Mucosa of descending colon (tissue), 3 donors: ENCODE data around the gene YPEL2. TPM values are rescaled to one million over a fixed set of nuclear protein-coding genes. Genes with fewer than 3 reads are reported as not detected.

Source experiments
- ATAC-seq: fragments of 200-7000 bp; cut with Tn5 transposase; one replicate; pipeline ENCODE4 v1.9.1; 2020; ENCODE audit warnings: mild to moderate bottlenecking, moderate library complexity
- DNase-seq, 3 donors: peaks; one replicate each; pipeline ENCODE4 v3.0.0-alpha.2; 2020
- H3K36me3 ChIP-seq: fragments of 200-600 bp; one replicate; pipeline ENCODE4 v1.8.0; 2021; ENCODE audit warnings: low read depth, mild to moderate bottlenecking
- H3K4me1 ChIP-seq: fragments of 200-600 bp; one replicate; pipeline ENCODE4 v1.8.0; 2021; ENCODE audit warnings: low read depth, mild to moderate bottlenecking
- H3K4me3 ChIP-seq: fragments of 200-600 bp; one replicate; pipeline ENCODE4 v1.8.0; 2021; ENCODE audit warnings: mild to moderate bottlenecking
- H3K9me3 ChIP-seq: fragments of 200-600 bp; one replicate; pipeline ENCODE4 v1.8.0; 2021; ENCODE audit warnings: mild to moderate bottlenecking
- CTCF ChIP-seq: fragments of 200-600 bp; IDR thresholded peaks from one replicate; pipeline ENCODE4 v1.8.0; 2022; ENCODE audit warnings: antibody characterized with exemption, mild to moderate bottlenecking
- intact Hi-C, 2 donors: fragments of 100-400 bp; cut with DNase I in 1 of 2; cut with micrococcal nuclease in 1 of 2; formaldehyde crosslinking; loops; one replicate each; pipeline versions ENCODE4 v1.11.0 to v1.11.1; 2022; cut with DNase I, micrococcal nuclease
- total RNA-seq, 3 donors: library from RNA; stranded (reverse); fragmentation: NEBNext Ultra II Directional in 2 of 3; extraction: Animal tissue kit (Norgen Biotek cat#: 25700) in 2 of 3; gene quantifications; one replicate each; pipeline versions ENCODE4 v1.2.1 to v1.2.4, GENCODE V29; 2021 to 2023
- donor health status: DM: no; HTN: no; CAD: no; lungs with moderate emphysema.
- donor health status: DM: no; HTN: no; CAD: no.
- donor health status: DM: no; HTN: yes; CAD: no.

YPEL2 gene
- total RNA-seq, 3 donors from 2014 or later: 29.6 to 33.8 (median 32.8) TPM

GRCh38 chr17:59421722-59422121, 90.3 kb downstream of the YPEL2 start:
- intact Hi-C loops: no loop called here
- no peak for TF ChIP-seq CTCF
- no peak for DNase-seq
- Histone ChIP-seq H3K4me3 (no peak overlapping the region), H3K4me1 (no peaks in the 10 kb centered on the region), H3K36me3 (no peaks in the 10 kb centered on the region), H3K9me3 (no peaks in the 10 kb centered on the region)
- ATAC-seq: no peak

- H3K4me1 ChIP-seq: no peaks in the 10 kb centered on the region
- H3K36me3 ChIP-seq: no peaks in the 10 kb centered on the region
- H3K9me3 ChIP-seq: no peaks in the 10 kb centered on the region
- intact Hi-C loops: no loop called here
- peak; percentile 30 for ATAC-seq
- no peak for TF ChIP-seq CTCF
- DNase-seq: no peak
- no peak overlapping the region for H3K4me3 ChIP-seq
Observed at GRCh38 chr17:59423137-59423724, 91.8 kb downstream of the YPEL2 start.

GRCh38 chr17:59423903-59424302, 92.4 kb downstream of the YPEL2 start:
- H3K36me3 ChIP-seq: no peaks in the 10 kb centered on the region
- no peak for DNase-seq
- no peak for TF ChIP-seq CTCF
- no peak for ATAC-seq
- no peaks in the 10 kb centered on the region for H3K9me3 ChIP-seq
- intact Hi-C loops: no loop called here
- H3K4me3 ChIP-seq: no peak overlapping the region
- no peaks in the 10 kb centered on the region for H3K4me1 ChIP-seq

GRCh38 chr17:59424331-59424730, 92.9 kb downstream of the YPEL2 start:
- no peak for TF ChIP-seq CTCF
- Histone ChIP-seq H3K9me3 (no peaks in the 10 kb centered on the region), H3K36me3 (no peaks in the 10 kb centered on the region), H3K4me3 (no peak overlapping the region), H3K4me1 (no peaks in the 10 kb centered on the region)
- intact Hi-C loops: no loop called here
- no peak for DNase-seq
- ATAC-seq: no peak

GRCh38 chr17:59425085-59425931, 93.9 kb downstream of the YPEL2 start:
- intact Hi-C loops: no loop called here
- no peaks in the 10 kb centered on the region for H3K9me3 ChIP-seq
- TF ChIP-seq CTCF: no peak
- no peak for ATAC-seq
- no peak for DNase-seq
- H3K4me1 ChIP-seq: no peaks in the 10 kb centered on the region
- no peaks in the 10 kb centered on the region for H3K36me3 ChIP-seq
- H3K4me3 ChIP-seq: no peak overlapping the region
